Neural cell (in vitro differentiated cells): ENCODE measurements around the gene COMT.

ENCODE experiments used
- EP300 ChIP-seq: fragments of 450-650 bp; conservative IDR thresholded peaks from 2 replicates; pipeline ENCODE4 v1.6.1; 2014; ENCODE audit warnings: antibody characterized with exemption, mild to moderate bottlenecking, moderate library complexity; ENCODE audit not compliant: poor library complexity, severe bottlenecking
- EZH2 ChIP-seq: fragments of 200-600, 300-800 bp; shearing (Covaris generic), sonication (generic); IDR thresholded peaks from 2 replicates; pipeline ENCODE4 v1.6.1; 2014; ENCODE audit warnings: antibody characterized with exemption, low read length, borderline replicate concordance, mild to moderate bottlenecking; ENCODE audit not compliant: insufficient read depth, poor library complexity, severe bottlenecking
- POLR2AphosphoS5 ChIP-seq: IDR thresholded peaks from 2 replicates; pipeline ENCODE4 v1.6.1; 2012
- RAD21 ChIP-seq: fragments of 450-650 bp; conservative IDR thresholded peaks from 2 replicates; pipeline ENCODE4 v1.6.1; 2014; ENCODE audit warnings: antibody characterized with exemption, mild to moderate bottlenecking, moderate library complexity
- SMC3 ChIP-seq: fragments of 450-650 bp; conservative IDR thresholded peaks from 2 replicates; pipeline ENCODE4 v1.6.1; 2014; ENCODE audit warnings: antibody characterized with exemption, mild to moderate bottlenecking, moderate library complexity; ENCODE audit not compliant: poor library complexity
- TAF1 ChIP-seq: IDR thresholded peaks from 2 replicates; pipeline ENCODE4 v1.6.1; 2012; ENCODE audit warnings: low read depth
- TF ChIP-seq, protein P1 (sequence below): fragments of 450-650 bp; IDR thresholded peaks from 2 replicates; pipeline ENCODE4 v1.5.1; 2014; ENCODE audit warnings: antibody characterized with exemption, mild to moderate bottlenecking, moderate library complexity; ENCODE audit not compliant: poor library complexity, severe bottlenecking
- TF ChIP-seq, protein P2 (sequence below): IDR thresholded peaks from 2 replicates; pipeline ENCODE4 v1.6.1; 2012; ENCODE audit warnings: borderline replicate concordance

DNA sequence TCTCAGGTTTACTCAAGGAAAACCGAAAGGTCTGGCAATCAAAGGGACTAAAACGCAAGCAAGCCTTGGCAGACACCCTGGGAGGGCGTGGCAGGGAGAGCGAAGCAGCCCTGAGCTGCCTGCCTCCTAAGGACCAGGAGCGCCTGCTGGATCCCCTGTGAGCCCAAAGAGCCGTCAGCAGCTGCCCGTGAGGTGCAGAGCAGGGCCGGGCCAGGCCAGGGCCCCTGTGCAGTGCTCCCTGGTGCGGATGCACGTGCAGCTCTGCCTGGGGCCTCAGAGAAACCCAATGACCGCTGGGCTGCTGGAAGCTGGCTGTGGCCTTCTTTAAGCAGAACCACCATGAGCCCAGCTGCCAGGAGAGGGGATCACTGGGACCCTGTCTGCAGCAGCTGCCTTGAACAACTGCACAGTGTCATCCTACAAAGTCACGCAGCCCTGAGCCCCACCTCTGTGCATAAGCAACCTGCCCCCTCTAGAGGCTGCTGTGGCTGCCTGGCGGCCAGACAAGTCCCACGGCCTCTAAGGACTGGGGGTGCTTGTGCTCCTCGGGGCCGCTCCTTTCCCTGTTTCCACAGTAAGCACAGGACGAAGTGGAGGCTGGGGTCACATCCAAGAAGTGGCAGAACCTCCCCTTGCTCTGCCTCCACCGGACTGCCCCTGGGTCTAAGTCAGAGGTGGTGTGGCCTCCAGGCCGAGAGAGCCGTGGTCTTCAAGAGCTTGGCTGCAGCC, 29.1 kb upstream of the COMT start:
- TF ChIP-seq POLR2AphosphoS5 (no peak), SMC3 (no peak), RAD21 (no peak), EP300 (no peak), TAF1 (no peak), EZH2 (no peak)
- TF ChIP-seq, protein P1, sequence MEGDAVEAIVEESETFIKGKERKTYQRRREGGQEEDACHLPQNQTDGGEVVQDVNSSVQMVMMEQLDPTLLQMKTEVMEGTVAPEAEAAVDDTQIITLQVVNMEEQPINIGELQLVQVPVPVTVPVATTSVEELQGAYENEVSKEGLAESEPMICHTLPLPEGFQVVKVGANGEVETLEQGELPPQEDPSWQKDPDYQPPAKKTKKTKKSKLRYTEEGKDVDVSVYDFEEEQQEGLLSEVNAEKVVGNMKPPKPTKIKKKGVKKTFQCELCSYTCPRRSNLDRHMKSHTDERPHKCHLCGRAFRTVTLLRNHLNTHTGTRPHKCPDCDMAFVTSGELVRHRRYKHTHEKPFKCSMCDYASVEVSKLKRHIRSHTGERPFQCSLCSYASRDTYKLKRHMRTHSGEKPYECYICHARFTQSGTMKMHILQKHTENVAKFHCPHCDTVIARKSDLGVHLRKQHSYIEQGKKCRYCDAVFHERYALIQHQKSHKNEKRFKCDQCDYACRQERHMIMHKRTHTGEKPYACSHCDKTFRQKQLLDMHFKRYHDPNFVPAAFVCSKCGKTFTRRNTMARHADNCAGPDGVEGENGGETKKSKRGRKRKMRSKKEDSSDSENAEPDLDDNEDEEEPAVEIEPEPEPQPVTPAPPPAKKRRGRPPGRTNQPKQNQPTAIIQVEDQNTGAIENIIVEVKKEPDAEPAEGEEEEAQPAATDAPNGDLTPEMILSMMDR: no peak
- TF ChIP-seq, protein P2, sequence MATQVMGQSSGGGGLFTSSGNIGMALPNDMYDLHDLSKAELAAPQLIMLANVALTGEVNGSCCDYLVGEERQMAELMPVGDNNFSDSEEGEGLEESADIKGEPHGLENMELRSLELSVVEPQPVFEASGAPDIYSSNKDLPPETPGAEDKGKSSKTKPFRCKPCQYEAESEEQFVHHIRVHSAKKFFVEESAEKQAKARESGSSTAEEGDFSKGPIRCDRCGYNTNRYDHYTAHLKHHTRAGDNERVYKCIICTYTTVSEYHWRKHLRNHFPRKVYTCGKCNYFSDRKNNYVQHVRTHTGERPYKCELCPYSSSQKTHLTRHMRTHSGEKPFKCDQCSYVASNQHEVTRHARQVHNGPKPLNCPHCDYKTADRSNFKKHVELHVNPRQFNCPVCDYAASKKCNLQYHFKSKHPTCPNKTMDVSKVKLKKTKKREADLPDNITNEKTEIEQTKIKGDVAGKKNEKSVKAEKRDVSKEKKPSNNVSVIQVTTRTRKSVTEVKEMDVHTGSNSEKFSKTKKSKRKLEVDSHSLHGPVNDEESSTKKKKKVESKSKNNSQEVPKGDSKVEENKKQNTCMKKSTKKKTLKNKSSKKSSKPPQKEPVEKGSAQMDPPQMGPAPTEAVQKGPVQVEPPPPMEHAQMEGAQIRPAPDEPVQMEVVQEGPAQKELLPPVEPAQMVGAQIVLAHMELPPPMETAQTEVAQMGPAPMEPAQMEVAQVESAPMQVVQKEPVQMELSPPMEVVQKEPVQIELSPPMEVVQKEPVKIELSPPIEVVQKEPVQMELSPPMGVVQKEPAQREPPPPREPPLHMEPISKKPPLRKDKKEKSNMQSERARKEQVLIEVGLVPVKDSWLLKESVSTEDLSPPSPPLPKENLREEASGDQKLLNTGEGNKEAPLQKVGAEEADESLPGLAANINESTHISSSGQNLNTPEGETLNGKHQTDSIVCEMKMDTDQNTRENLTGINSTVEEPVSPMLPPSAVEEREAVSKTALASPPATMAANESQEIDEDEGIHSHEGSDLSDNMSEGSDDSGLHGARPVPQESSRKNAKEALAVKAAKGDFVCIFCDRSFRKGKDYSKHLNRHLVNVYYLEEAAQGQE: no peak
